NCI-H2107 (cell line): ENCODE measurements around the gene ZNF609.

Source experiments
- DNase-seq: peaks from one replicate; lab custom pipeline; 2025; lab: John Stamatoyannopoulos, UW

The ZNF609 gene, protein sequence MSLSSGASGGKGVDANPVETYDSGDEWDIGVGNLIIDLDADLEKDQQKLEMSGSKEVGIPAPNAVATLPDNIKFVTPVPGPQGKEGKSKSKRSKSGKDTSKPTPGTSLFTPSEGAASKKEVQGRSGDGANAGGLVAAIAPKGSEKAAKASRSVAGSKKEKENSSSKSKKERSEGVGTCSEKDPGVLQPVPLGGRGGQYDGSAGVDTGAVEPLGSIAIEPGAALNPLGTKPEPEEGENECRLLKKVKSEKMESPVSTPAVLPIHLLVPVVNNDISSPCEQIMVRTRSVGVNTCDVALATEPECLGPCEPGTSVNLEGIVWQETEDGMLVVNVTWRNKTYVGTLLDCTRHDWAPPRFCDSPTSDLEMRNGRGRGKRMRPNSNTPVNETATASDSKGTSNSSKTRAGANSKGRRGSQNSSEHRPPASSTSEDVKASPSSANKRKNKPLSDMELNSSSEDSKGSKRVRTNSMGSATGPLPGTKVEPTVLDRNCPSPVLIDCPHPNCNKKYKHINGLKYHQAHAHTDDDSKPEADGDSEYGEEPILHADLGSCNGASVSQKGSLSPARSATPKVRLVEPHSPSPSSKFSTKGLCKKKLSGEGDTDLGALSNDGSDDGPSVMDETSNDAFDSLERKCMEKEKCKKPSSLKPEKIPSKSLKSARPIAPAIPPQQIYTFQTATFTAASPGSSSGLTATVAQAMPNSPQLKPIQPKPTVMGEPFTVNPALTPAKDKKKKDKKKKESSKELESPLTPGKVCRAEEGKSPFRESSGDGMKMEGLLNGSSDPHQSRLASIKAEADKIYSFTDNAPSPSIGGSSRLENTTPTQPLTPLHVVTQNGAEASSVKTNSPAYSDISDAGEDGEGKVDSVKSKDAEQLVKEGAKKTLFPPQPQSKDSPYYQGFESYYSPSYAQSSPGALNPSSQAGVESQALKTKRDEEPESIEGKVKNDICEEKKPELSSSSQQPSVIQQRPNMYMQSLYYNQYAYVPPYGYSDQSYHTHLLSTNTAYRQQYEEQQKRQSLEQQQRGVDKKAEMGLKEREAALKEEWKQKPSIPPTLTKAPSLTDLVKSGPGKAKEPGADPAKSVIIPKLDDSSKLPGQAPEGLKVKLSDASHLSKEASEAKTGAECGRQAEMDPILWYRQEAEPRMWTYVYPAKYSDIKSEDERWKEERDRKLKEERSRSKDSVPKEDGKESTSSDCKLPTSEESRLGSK (N-terminal part only)

GRCh38 chr15:64460206-64460723 lies at the start of gene ZNF609:
Gene ZNF609, plus strand, starts transcription at chr15:64460578. Its CDS starts 38,842 bp downstream, at chr15:64499420.
- DNase-seq = peak; percentile 83

GRCh38 chr15:64412216-64412615 lies 48.2 kb upstream of the ZNF609 start:
- DNase-seq = no peak

GRCh38 chr15:64422697-64423096 lies 37.7 kb upstream of the ZNF609 start:
- DNase-seq = no peak

GRCh38 chr15:64423970-64424369 lies 36.4 kb upstream of the ZNF609 start:
- no peak for DNase-seq

- no peak for DNase-seq
These were observed 35.2 kb upstream of the ZNF609 start for GRCh38 chr15:64425221-64425620.

- no peak for DNase-seq
These were observed 33.4 kb upstream of the ZNF609 start for GRCh38 chr15:64426845-64427465.

- no peak for DNase-seq
These were observed 30.9 kb upstream of the ZNF609 start for GRCh38 chr15:64429448-64429847.

DNA sequence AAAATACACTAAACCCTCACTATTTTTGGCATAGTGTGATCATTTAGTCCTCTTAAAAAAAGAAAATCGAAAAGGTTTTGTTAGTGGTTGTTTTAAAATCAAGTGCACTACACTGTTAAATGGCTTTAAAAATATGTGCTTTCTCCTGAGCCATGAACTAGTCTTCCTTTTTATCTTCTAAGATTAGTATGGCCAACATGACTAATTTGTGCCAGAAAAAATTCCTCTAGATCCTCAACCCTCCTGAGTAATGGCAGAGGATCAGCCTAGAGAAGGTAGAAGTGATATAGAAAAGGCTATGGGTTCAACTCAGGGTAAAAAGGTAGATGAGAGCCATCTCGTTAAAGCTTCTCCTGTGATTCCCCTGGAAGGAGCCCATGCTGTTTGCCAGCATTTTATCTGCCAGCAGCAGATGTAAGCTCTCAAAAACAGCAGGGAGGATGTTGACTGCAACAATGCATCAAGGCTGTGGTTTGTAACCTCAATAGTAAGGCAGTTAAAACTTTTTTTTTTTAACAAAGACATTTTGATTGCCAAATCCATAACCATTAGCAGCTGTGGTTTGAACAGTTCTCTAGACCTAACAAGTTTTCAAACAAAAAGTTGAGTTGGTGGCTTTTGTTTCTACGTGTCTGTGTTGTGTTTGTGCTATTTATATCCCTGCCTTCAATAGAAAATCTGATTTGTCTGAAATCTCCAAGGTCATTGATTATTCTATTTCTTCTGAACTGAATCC lies 30.2 kb upstream of the ZNF609 start:
- peak; percentile 59 for DNase-seq

DNA sequence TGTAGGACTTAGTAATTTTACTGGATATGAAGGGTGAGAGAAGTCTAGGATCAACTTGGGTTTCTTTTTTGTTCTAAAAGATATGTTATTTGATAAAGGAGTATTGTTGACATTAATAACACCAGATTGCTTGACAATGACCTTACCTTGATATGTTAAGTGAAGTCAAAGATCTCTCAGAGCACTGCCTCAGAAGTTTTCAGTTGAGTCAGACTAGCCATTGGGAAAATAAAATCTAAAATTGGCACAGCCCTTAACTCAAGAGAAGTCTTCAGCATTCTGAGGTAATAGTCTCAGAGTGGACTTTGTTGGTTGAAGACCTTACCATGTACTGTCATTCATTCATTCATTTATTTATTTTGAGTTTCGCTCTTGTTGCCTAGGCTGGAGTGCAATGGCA lies 22.4 kb upstream of the ZNF609 start:
- no peak for DNase-seq

DNA sequence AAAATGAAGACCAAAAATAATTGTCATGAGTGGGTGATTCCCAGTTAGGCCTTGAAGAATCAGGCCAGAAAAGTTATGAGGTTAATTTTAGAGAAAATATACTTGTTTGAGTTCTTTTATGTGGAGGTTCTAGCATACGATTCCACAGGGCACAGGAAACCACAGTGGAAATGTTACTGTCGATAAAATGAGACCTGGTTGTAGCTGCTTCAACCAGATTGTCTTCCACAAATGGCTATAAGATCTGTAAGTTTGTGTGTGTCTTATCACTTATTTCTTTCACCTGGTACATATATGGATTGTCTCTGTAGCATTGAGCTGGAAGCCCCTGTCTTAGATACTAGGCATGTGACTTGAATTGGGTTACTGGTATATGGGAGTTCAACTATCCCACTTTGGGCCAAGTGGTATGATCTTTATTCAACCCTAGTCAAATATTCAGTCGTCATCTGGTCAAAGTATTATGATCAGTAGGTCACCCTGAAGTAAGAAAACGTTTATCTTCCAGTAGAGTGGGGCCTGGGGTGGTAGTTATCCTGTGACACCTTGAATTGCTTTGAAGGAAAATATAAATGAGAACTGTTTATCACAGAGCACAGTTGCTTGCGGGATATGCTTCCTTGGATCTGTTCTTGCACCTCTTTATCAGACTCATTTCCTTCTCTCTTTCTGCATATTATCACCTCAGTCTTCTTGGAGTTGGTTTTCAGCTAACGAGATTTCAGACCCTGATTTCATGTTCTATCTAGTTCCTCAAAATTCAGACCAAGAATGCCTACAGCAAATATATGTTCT lies 21.5 kb upstream of the ZNF609 start:
- no peak for DNase-seq

- DNase-seq = no peak
These were observed 18.5 kb upstream of the ZNF609 start for GRCh38 chr15:64441852-64442251.

DNA sequence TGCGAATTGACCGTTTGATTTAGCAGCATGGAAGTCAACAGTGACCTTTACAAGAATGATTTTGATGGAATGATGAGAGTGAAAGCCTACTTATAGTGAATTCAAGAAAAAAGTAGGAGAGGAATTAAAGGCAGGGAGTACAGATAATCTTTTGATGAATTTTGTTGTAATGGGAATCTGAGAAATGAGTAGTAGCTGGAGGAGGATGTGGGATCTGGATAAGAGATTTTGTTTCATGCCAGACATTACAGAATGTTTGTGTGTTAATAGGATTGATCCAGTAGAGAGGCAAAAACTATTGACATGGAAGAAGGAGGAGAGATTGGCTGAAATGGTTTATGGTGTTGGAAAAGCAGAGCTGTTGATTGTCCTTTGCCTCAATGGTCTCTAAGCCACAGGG lies 17.4 kb upstream of the ZNF609 start:
- DNase-seq = no peak

GRCh38 chr15:64443747-64444621 lies 16.4 kb upstream of the ZNF609 start:
- no peak for DNase-seq

DNA sequence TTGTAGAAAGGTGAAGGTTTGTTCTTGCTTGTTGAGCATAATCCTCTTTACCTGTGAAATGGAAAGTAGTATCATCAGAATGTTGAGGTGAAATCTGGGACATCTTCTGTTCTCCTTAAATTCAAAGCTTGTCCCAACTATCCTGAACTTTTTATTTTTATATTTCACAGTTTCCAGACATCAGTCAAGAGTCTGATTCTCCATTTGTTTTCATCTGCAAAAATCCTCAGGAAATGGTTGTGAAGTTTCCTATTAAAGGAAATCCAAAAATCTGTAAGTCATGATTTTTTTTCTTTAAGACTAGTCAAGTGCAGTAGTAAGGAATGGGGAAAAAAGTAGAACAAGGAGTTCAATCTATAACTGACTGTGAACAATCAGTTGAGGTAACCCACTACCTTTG lies 15.5 kb upstream of the ZNF609 start:
- DNase-seq = no peak

- DNase-seq = no peak
These were observed 12.7 kb upstream of the ZNF609 start for GRCh38 chr15:64447536-64448315.

GRCh38 chr15:64452988-64453688 lies 7.2 kb upstream of the ZNF609 start:
- no peak for DNase-seq

DNA sequence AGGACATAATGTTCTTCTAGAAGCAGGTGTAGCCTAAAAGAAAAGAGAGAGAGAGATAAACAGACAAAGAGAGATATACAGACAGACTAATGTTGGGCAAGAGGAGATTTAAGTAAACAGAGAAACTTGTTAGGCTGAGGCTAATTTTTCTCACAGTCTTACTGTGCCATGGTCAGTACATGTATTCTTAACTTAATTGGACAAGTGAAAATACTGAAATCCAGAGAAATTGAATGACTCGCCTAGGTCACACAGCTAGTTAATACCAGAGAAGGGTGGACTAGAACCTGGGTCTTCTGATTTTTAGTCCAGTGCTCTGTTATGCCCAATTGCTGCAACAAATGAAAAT lies 6.7 kb upstream of the ZNF609 start:
- DNase-seq = no peak

- DNase-seq = no peak
These were observed 6.1 kb upstream of the ZNF609 start for GRCh38 chr15:64454282-64454681.
